GM10248 (cell line): ENCODE data around the gene XYLT1.

Experiments used
- CTCF ChIA-PET: fragments of 300-600 bp; sonication (Branson Sonifier 250); formaldehyde crosslinking; extraction: SDS; loops from one replicate; lab custom pipeline; 2021; ENCODE audit warnings: antibody characterized with exemption; lab: Yijun Ruan, JAX
- POLR2A ChIA-PET: fragments of 350-650 bp; sonication (Branson Sonifier 250); formaldehyde crosslinking; extraction: SDS; loops from one replicate; lab custom pipeline; 2020; ENCODE audit warnings: antibody characterized with exemption; lab: Yijun Ruan, JAX
- DNase-seq: peaks from one replicate; pipeline ENCODE4 v3.0.0; 2012; ENCODE audit errors: extremely low spot score
- CTCF ChIP-seq: IDR thresholded peaks from 2 replicates; pipeline ENCODE4 v1.5.1; 2012; ENCODE audit warnings: mild to moderate bottlenecking, low read depth; ENCODE audit errors: extremely low read depth, missing control alignments, control extremely low read depth

The XYLT1 gene

GRCh38 chr16:17372386-17372785 lies 98.4 kb downstream of the XYLT1 start:
- CTCF ChIA-PET: interaction anchor here (1.1 to 5.0 kb wide), 8 partner anchors 9 to 95 kb away, joined by 3 to 28 read pairs (median 4); no protein-coding TSS in a partner anchor
- POLR2A ChIA-PET: no interaction called here
- no peak for TF ChIP-seq CTCF
- DNase-seq: no peak

- CTCF ChIA-PET: interaction anchor here (0.7 to 5.0 kb wide), 8 partner anchors 9 to 96 kb away, joined by 3 to 28 read pairs (median 6); no protein-coding TSS in a partner anchor
- POLR2A ChIA-PET: interaction anchor here (0.6 kb wide), 1 partner anchor 83 kb away, joined by 5 read pairs; no protein-coding TSS in a partner anchor
- DNase-seq: no peak
- no peak for TF ChIP-seq CTCF
These were observed 99.5 kb downstream of the XYLT1 start for GRCh38 chr16:17371299-17371698.

- no peak for TF ChIP-seq CTCF
- DNase-seq: no peak
- ChIA-PET CTCF (interaction anchor here (0.7 to 5.0 kb wide), 11 partner anchors 9 to 102 kb away, joined by 3 to 28 read pairs (median 4); no protein-coding TSS in a partner anchor), POLR2A (no interaction called here)
These were observed 100.0 kb downstream of the XYLT1 start for GRCh38 chr16:17370731-17371285.

- ChIA-PET POLR2A (no interaction called here), CTCF (interaction anchor here (0.9 to 5.0 kb wide), 11 partner anchors 10 to 115 kb away, joined by 3 to 28 read pairs (median 4); no protein-coding TSS in a partner anchor)
- no peak for TF ChIP-seq CTCF
- no peak for DNase-seq
These were observed 100.5 kb downstream of the XYLT1 start for GRCh38 chr16:17370223-17370707.

- POLR2A ChIA-PET: interaction anchor here (1.1 kb wide), 1 partner anchor 47 kb away, joined by 9 read pairs; no protein-coding TSS in a partner anchor
- peak; percentile 65 for DNase-seq
- CTCF ChIA-PET: interaction anchor here (0.8 to 5.0 kb wide), 10 partner anchors 10 to 115 kb away, joined by 3 to 28 read pairs (median 4); no protein-coding TSS in a partner anchor
- no peak for TF ChIP-seq CTCF
These were observed 101.1 kb downstream of the XYLT1 start for GRCh38 chr16:17369421-17370222.

GRCh38 chr16:17368951-17369350 lies 101.8 kb downstream of the XYLT1 start:
- CTCF ChIA-PET: interaction anchor here (1.0 to 5.0 kb wide), 4 partner anchors 9 to 24 kb away, joined by 4 to 28 read pairs (median 10); no protein-coding TSS in a partner anchor
- no peak for DNase-seq
- POLR2A ChIA-PET: interaction anchor here (1.1 kb wide), 1 partner anchor 48 kb away, joined by 9 read pairs; no protein-coding TSS in a partner anchor
- TF ChIP-seq CTCF: no peak
